Activated naive CD8-positive, alpha-beta T cell treated with anti-CD3 and anti-CD28 coated beads, Interleukin-2, amount 10 ng/mL, durations not matched to agents 7 days and 5 days (primary cell): Measurements from ENCODE around the gene EHD4. TPM values are rescaled to one million over a fixed set of nuclear protein-coding genes. Genes with fewer than 3 reads are reported as not detected.

Experiments used
- ATAC-seq: fragments of 150-1000 bp; cut with Tn5 transposase; one replicate; pipeline ENCODE4 v1.10.0; 2021; ENCODE audit warnings: low read depth, moderate library complexity
- POLR2A ChIA-PET: fragments of 350-600 bp; sonication (Branson Sonifier 250); formaldehyde crosslinking; loops from one replicate; lab custom pipeline; 2021; ENCODE audit warnings: antibody characterized with exemption; lab: Charles Lee
- DNase-seq: peaks from one replicate; pipeline ENCODE4 v3.0.0; 2021
- H3K27ac Mint-ChIP-seq: one replicate; pipeline ENCODE4 v1.8.0; 2022; ENCODE audit warnings: mild to moderate bottlenecking, mixed read lengths
- H3K27me3 Mint-ChIP-seq: one replicate; pipeline ENCODE4 v1.8.0; 2022; ENCODE audit warnings: mild to moderate bottlenecking, moderate library complexity, mixed read lengths
- H3K36me3 Mint-ChIP-seq: one replicate; pipeline ENCODE4 v1.8.0; 2021; ENCODE audit warnings: mild to moderate bottlenecking, mixed read lengths
- H3K4me1 Mint-ChIP-seq: one replicate; pipeline ENCODE4 v1.8.0; 2021; ENCODE audit warnings: mixed read lengths
- H3K4me3 Mint-ChIP-seq: one replicate; pipeline ENCODE4 v1.8.0; 2022; ENCODE audit warnings: mild to moderate bottlenecking, moderate library complexity, mixed read lengths
- H3K9me3 Mint-ChIP-seq: one replicate; pipeline ENCODE4 v1.8.0; 2021; ENCODE audit warnings: mixed read lengths
- total RNA-seq, 2 experiments: library from RNA; stranded (reverse); gene quantifications; one replicate each; pipeline ENCODE4 v1.2.3, GENCODE V29; 2021

The EHD4 gene
- total RNA-seq, 2 experiments from 2014 or later = 8.4 to 9.5 TPM

DNA sequence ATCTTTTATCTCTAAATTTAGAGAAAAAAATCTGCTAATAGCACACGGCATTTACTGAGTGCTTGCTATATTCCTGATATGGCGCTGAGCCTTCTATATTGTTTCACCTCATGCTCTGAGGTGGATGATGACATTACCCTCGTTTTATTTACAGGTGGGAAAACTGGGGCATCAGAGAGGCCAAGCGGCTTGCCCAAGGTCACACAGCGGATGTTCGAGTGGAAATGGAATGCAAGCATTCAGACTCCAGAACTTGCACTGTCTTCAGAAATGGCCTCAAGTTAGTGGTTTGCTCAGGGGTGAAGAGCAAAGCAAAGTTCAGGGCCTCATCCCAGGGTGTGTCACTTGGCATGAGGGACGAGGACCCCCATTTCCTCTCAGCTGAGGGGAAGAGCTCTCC is 17.3 kb downstream of the EHD4 start:
- POLR2A ChIA-PET = no interaction called here
- peaks cover 11% of the 10 kb centered on the region for H3K4me1 Mint-ChIP-seq
- no peak overlapping the region for H3K27ac Mint-ChIP-seq
- H3K36me3 Mint-ChIP-seq = peaks cover 3% of the 10 kb centered on the region
- H3K9me3 Mint-ChIP-seq = no peaks in the 10 kb centered on the region
- ATAC-seq (no peak), DNase-seq (no peak)
- H3K27me3 Mint-ChIP-seq = no peaks in the 10 kb centered on the region
- no peak overlapping the region for H3K4me3 Mint-ChIP-seq

- POLR2A ChIA-PET = interaction anchor here (0.6 kb wide), 1 partner anchor 126 kb away, joined by 3 read pairs; the partner anchor contains the start of gene JMJD7
- Mint-ChIP-seq H3K4me3 (no peak overlapping the region), H3K27me3 (no peaks in the 10 kb centered on the region), H3K27ac (no peak overlapping the region), H3K4me1 (peaks cover 11% of the 10 kb centered on the region), H3K9me3 (no peaks in the 10 kb centered on the region), H3K36me3 (peaks cover 3% of the 10 kb centered on the region)
- ATAC-seq (no peak), DNase-seq (no peak)
Observed at GRCh38 chr15:41954036-41954435, 18.3 kb downstream of the EHD4 start.

DNA sequence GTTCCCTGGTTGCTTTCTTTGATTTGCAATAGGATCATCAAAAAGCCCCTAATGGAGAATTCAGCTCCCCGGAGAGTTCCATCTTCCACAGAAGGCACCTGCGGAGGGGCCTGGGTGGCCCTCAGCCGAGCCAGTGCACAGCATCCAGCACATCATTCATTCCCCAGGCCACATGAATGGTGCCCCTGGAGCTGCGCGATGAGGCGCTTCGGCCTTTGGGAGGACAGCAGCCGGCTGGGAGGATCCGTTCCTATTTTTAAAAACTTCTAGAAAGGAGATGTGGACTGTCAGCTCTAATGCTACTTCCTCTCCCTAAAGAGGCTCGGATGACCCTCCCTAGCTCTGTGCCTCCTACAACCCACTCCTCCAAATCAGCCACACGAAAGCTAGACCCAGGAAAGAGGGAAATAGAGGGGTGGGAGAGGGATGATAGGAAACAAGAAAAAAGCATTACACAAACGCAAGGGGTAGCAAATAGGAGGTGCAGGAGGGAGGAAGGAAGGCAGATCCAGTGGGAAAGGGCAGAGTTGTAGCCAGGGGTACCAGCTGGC is 20.3 kb downstream of the EHD4 start:
- POLR2A ChIA-PET = interaction anchor here (0.7 to 1.2 kb wide), 2 partner anchors 9 to 19 kb away, joined by 3 read pairs; no protein-coding TSS in a partner anchor
- H3K4me1 Mint-ChIP-seq = peaks cover 6% of the 10 kb centered on the region
- ATAC-seq (no peak), DNase-seq (no peak)
- H3K36me3 Mint-ChIP-seq = peaks cover 3% of the 10 kb centered on the region
- no peak overlapping the region for H3K27ac Mint-ChIP-seq
- H3K4me3 Mint-ChIP-seq = no peak overlapping the region
- no peaks in the 10 kb centered on the region for H3K9me3 Mint-ChIP-seq
- H3K27me3 Mint-ChIP-seq = no peaks in the 10 kb centered on the region

DNA sequence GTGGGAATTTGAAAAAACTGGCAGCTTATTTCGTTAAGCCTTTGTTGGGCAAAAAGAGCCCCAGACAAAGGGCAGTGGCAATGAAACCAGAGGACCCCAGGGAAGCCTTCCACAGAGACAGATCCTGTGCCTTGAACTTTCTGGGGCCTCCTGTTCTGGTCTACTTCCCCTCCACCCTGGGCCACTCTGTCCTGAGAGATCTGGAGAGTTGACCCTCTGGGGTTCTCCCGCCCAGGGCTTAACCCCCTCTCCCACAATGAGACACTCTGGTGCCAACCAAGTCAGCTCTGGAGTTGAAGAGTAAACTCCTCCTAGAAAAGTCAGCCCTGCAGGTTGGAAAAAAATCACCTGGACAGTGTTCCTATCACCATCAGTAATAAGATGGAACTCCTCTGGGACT is 20.8 kb downstream of the EHD4 start:
- no peaks in the 10 kb centered on the region for H3K9me3 Mint-ChIP-seq
- POLR2A ChIA-PET = interaction anchor here (0.7 kb wide), 1 partner anchor 18 kb away, joined by 3 read pairs; no protein-coding TSS in a partner anchor
- no peak overlapping the region for H3K4me3 Mint-ChIP-seq
- ATAC-seq = no peak
- H3K27ac Mint-ChIP-seq = no peak overlapping the region
- H3K4me1 Mint-ChIP-seq = peaks cover 3% of the 10 kb centered on the region
- H3K27me3 Mint-ChIP-seq = no peaks in the 10 kb centered on the region
- peaks cover 3% of the 10 kb centered on the region for H3K36me3 Mint-ChIP-seq
- no peak for DNase-seq

DNA sequence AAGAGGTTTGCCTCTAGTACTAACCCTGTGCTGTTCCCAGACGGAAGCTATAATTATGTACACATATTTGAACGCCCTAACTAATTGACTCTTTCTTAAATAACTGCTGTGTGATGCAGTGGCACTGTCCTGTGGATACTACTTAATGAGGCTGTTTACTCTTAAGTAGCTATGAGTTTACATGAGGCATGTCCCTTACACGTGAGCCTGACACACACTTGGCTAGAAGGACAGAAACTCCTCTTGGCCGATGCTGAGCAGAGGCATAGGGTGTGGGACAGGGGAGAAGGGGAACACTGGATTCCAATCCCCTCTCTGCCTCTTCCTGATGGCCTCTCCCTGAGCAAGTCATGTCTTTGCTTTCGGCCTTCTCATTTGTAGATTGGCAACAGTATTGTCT is 21.9 kb downstream of the EHD4 start:
- DNase-seq = no peak
- no peak overlapping the region for H3K4me3 Mint-ChIP-seq
- no peak for ATAC-seq
- POLR2A ChIA-PET = no interaction called here
- no peak overlapping the region for H3K27ac Mint-ChIP-seq
- H3K4me1 Mint-ChIP-seq = peaks cover 3% of the 10 kb centered on the region
- H3K9me3 Mint-ChIP-seq = no peaks in the 10 kb centered on the region
- peaks cover 3% of the 10 kb centered on the region for H3K36me3 Mint-ChIP-seq
- H3K27me3 Mint-ChIP-seq = no peaks in the 10 kb centered on the region

DNA sequence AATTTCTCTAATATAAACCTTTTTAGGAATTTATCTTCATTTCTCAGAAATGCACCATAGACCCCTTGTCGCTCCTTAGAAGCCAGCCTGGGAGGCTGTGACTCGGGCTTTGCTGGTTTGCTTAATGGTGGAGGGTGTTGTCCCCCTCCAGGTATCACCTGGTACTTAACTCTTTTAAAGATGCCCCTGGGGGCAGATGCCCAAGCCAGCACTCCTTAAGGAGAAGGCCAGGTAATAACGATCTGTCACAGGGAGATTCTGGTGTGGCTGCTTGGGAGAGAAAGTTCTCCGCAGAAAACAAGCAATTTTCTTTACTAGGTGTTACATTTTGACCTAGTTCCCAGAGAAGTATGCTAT is 22.3 kb downstream of the EHD4 start:
- Mint-ChIP-seq H3K27me3 (no peaks in the 10 kb centered on the region), H3K9me3 (no peaks in the 10 kb centered on the region), H3K4me1 (peaks cover 3% of the 10 kb centered on the region), H3K4me3 (no peak overlapping the region), H3K27ac (no peak overlapping the region), H3K36me3 (peaks cover 3% of the 10 kb centered on the region)
- no peak for ATAC-seq
- DNase-seq = no peak
- POLR2A ChIA-PET = no interaction called here

DNA sequence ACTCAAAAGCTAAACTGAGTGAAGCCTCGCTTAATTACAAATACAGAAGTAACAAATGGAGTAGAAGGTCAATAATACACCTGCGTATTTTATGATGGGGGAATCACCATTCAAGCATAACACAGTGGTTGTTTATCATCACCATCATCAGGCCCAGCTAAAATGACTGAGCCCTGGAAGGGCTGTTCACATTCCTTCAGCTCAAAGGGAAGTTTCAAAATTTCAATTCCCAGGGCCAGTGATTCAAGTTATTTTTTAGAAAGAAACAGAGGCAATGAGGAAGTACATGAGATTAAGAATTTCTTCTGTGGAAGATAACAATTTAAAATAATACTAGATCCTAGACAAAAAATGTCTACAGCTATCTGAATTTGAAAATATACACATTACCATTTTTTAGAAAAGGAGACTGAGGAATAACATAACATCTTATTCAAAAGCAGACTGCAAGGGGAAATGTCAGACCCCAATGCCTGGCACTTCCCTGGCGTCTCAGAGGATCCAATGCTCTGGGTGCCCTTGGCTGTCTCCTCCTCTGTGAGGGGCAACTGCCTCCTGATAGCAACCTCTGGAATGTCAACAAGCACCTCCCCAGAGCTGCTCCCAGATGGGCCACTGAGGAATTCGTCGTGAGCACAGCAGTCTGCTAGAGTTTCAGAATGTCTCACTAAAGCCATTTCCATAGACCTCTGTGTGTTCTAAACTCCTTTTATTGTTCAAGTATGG is 22.8 kb downstream of the EHD4 start:
- POLR2A ChIA-PET = interaction anchor here (0.8 kb wide), 1 partner anchor 12 kb away, joined by 3 read pairs; no protein-coding TSS in a partner anchor
- H3K27ac Mint-ChIP-seq = no peak overlapping the region
- H3K9me3 Mint-ChIP-seq = no peaks in the 10 kb centered on the region
- ATAC-seq = no peak
- no peak for DNase-seq
- no peak overlapping the region for H3K4me3 Mint-ChIP-seq
- H3K4me1 Mint-ChIP-seq = peaks cover 3% of the 10 kb centered on the region
- no peaks in the 10 kb centered on the region for H3K27me3 Mint-ChIP-seq
- peaks cover 3% of the 10 kb centered on the region for H3K36me3 Mint-ChIP-seq

GRCh38 chr15:41948490-41948889 is 23.9 kb downstream of the EHD4 start:
- DNase-seq (no peak), ATAC-seq (no peak)
- POLR2A ChIA-PET = no interaction called here
- Mint-ChIP-seq H3K36me3 (peaks cover 3% of the 10 kb centered on the region), H3K27ac (no peak overlapping the region), H3K4me3 (no peak overlapping the region), H3K4me1 (peaks cover 3% of the 10 kb centered on the region), H3K27me3 (no peaks in the 10 kb centered on the region), H3K9me3 (no peaks in the 10 kb centered on the region)

- no peaks in the 10 kb centered on the region for H3K9me3 Mint-ChIP-seq
- no peak overlapping the region for H3K4me3 Mint-ChIP-seq
- no peaks in the 10 kb centered on the region for H3K36me3 Mint-ChIP-seq
- POLR2A ChIA-PET = no interaction called here
- H3K27ac Mint-ChIP-seq = no peak overlapping the region
- ATAC-seq (no peak), DNase-seq (no peak)
- H3K4me1 Mint-ChIP-seq = peaks cover 3% of the 10 kb centered on the region
- no peaks in the 10 kb centered on the region for H3K27me3 Mint-ChIP-seq
Observed at GRCh38 chr15:41946970-41947369, 25.4 kb downstream of the EHD4 start.

DNA sequence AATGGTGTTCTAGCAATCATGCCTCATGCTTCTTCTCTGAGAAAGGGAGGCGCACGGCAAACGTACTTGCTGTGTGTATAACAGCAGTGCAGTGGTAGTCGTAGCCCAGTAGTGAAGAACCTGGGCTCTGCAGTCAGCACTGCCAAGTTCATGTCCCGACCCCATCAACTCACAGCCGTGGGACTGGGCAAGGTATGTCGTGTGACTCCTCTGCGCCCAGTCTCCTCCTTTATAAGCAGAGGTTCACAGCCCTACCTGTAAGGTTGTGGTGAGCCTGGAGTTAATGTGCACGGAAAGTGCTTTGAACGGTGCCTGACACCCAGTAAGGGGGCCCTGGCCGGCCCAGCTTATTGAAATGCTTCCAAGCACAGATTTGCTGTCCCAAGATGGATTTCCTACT is 26.6 kb downstream of the EHD4 start:
- no peaks in the 10 kb centered on the region for H3K36me3 Mint-ChIP-seq
- POLR2A ChIA-PET = no interaction called here
- DNase-seq (no peak), ATAC-seq (no peak)
- H3K4me1 Mint-ChIP-seq = peaks cover 6% of the 10 kb centered on the region
- no peak overlapping the region for H3K27ac Mint-ChIP-seq
- H3K27me3 Mint-ChIP-seq = no peaks in the 10 kb centered on the region
- no peak overlapping the region for H3K4me3 Mint-ChIP-seq
- no peaks in the 10 kb centered on the region for H3K9me3 Mint-ChIP-seq

DNA sequence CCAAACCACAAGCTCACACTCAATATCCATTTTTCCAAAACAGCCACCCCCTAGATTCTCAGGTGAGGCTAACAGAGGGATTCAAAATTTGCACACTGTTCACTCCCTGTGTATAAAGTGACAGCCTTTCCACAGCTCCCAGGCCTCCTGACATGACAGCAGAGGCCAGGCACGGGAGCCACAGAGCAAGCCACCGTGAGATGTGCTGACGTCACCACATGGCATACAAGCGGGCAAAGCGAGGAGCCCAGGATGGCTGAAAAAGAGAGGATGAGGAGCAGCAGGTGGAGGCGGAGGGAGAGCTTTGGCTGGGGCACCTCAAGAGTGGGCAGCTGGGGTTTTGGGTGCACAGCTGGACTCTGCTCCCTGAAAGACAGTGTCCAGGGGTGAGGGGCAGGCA is 27.1 kb downstream of the EHD4 start:
- Mint-ChIP-seq H3K4me3 (no peak overlapping the region), H3K36me3 (no peaks in the 10 kb centered on the region), H3K27me3 (no peaks in the 10 kb centered on the region), H3K4me1 (peaks cover 10% of the 10 kb centered on the region), H3K27ac (no peak overlapping the region), H3K9me3 (no peaks in the 10 kb centered on the region)
- POLR2A ChIA-PET = no interaction called here
- ATAC-seq (no peak), DNase-seq (no peak)

GRCh38 chr15:41944313-41944940 is 27.9 kb downstream of the EHD4 start:
- no peak overlapping the region for H3K27ac Mint-ChIP-seq
- no peaks in the 10 kb centered on the region for H3K36me3 Mint-ChIP-seq
- H3K9me3 Mint-ChIP-seq = no peaks in the 10 kb centered on the region
- H3K4me3 Mint-ChIP-seq = no peak overlapping the region
- H3K27me3 Mint-ChIP-seq = no peaks in the 10 kb centered on the region
- peaks cover 10% of the 10 kb centered on the region for H3K4me1 Mint-ChIP-seq
- ATAC-seq (no peak), DNase-seq (no peak)
- POLR2A ChIA-PET = no interaction called here

DNA sequence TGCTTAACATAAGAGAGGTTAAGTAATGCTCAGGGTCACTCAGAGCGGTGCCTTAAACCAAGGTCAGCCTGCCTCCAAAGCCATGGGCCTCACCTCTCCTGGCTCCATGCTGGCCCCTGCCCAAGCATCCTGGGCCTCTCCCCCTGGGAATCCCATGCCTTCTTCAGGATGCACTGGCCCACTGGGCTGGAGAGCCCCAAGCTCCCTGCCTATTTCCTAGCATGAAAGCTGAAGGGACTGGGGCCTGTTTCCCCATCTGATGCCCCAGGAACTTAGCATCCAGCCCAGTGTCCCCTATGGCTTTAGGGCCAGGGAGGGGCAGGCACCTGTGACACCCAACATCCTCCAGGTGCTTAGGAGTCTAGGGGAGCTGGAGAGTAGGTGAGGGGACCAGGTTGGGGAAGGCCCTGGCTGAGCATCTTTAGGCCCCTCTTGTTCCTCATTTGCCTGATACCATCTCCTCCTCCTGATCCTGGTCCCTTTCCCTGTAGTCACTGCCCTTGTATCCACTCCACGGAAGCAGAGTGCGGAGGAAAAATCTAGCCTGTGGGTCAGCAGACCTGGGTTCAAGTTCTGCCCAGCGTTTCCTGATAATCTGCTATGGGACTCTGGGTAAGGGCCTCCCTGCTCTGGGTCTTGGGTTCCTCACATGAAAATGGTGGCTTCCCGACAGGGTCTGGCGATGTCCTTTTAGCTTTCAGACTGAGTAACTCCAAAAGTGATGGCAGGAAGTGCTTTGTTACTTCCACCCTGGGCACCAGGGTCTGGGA is 28.6 kb downstream of the EHD4 start:
- H3K9me3 Mint-ChIP-seq = no peaks in the 10 kb centered on the region
- no peaks in the 10 kb centered on the region for H3K36me3 Mint-ChIP-seq
- H3K4me3 Mint-ChIP-seq = no peak overlapping the region
- H3K4me1 Mint-ChIP-seq = peaks cover 10% of the 10 kb centered on the region
- no peaks in the 10 kb centered on the region for H3K27me3 Mint-ChIP-seq
- ATAC-seq = no peak
- no peak for DNase-seq
- H3K27ac Mint-ChIP-seq = no peak overlapping the region
- POLR2A ChIA-PET = interaction anchor here (0.9 kb wide), 1 partner anchor 9 kb away, joined by 3 read pairs; no protein-coding TSS in a partner anchor
